HepG2 (cell line): ENCODE data around the gene CLCN2. TPM values are rescaled to one million over a fixed set of nuclear protein-coding genes. Genes with fewer than 3 reads are reported as not detected.

Source experiments
- SRY ChIP-seq: sonication (generic); formaldehyde crosslinking; IDR thresholded peaks from 2 replicates; pipeline ENCODE4 v1.8.0; 2022; ENCODE audit warnings: mild to moderate bottlenecking, missing genetic modification reagents
- TRAFD1 ChIP-seq: sonication (generic); formaldehyde crosslinking; IDR thresholded peaks from 2 replicates; pipeline ENCODE4 v1.5.1; 2020; ENCODE audit warnings: missing genetic modification reagents, mild to moderate bottlenecking, borderline replicate concordance
- ZNF142 ChIP-seq: sonication (generic); formaldehyde crosslinking; IDR thresholded peaks from 2 replicates; pipeline ENCODE4 v1.4.0; 2020; ENCODE audit warnings: missing genetic modification reagents
- ZNF687 ChIP-seq: sonication (generic); formaldehyde crosslinking; IDR thresholded peaks from 2 replicates; pipeline ENCODE4 v1.5.1; 2020; ENCODE audit warnings: mild to moderate bottlenecking, missing genetic modification reagents, moderate library complexity
- polyA plus RNA-seq, 8 experiments: library from polyadenylated mRNA; depleted of rRNA in 3 of 8; stranded (reverse) in 7 of 8; unstranded in 1 of 8; fragments of >200 nt; fragmentation: Illumina TruSeq in 4 of 8; extraction: Trizol in 4 of 8; gene quantifications; 2 replicates each; pipeline versions ENCODE4 v1.2.1 to v1.2.3, GENCODE V29; 2011 to 2016; ENCODE audit warnings: low read depth in 4 of 8, missing spikeins in 1 of 8, mixed read lengths in 1 of 8; ENCODE audit not compliant: insufficient read depth in 1 of 8
- total RNA-seq, 5 experiments: library from RNA; depleted of rRNA; stranded (reverse); fragments of >200 nt; fragmentation: Illumina TruSeq; extraction: Trizol; gene quantifications; 2 replicates each; pipeline ENCODE4 v1.2.3, GENCODE V29; 2016; ENCODE audit warnings: low read depth in 1 of 5

Gene CLCN2
- total and polyA plus RNA-seq, 2 of the 13 experiments (the other 11 are each of a cell fraction or from before 2014, with no cell fraction given): 11.4 to 13.5 TPM

- TF ChIP-seq ZNF142: no peak
- TF ChIP-seq SRY (CRISPR knock-in tag): no peak
- no peak for TF ChIP-seq ZNF687 (CRISPR knock-in tag)
- no peak for TF ChIP-seq TRAFD1 (CRISPR knock-in tag)
Measured at GRCh38 chr3:184384342-184384741, 22.9 kb upstream of the CLCN2 start (continued).
